WI38 (cell line): ENCODE data around the gene REV1.

Experiments used
- H3K4me3 ChIP-seq: 2 replicates; pipeline ENCODE4 v1.5.1; 2011; ENCODE audit warnings: low read depth, mild to moderate bottlenecking, control low read depth, low read length
- TF ChIP-seq, protein P1 (sequence below): IDR thresholded peaks from 2 replicates; pipeline ENCODE4 v1.5.1; 2012; ENCODE audit warnings: low read depth, mild to moderate bottlenecking, control low read depth, low read length

Gene REV1

DNA sequence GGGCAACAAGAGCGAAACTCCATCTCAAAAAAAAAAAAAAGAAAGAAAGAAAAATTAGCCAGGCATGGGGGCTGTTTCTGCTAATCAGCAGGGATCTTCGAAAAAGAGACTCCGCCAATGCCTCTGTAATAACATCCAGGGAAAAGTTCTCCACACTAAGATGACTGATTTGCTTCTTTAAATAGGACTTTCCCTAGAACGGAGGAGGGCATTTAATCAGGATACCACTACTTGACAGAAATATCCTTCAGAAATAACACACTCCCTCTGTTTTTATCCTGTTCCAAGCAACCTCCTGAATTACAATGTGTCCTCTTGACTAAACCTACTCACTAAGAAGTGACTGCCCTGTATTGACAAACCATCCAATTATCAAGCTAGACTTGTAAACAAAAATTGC lies 21.7 kb downstream of the REV1 start:
- TF ChIP-seq, protein P1, sequence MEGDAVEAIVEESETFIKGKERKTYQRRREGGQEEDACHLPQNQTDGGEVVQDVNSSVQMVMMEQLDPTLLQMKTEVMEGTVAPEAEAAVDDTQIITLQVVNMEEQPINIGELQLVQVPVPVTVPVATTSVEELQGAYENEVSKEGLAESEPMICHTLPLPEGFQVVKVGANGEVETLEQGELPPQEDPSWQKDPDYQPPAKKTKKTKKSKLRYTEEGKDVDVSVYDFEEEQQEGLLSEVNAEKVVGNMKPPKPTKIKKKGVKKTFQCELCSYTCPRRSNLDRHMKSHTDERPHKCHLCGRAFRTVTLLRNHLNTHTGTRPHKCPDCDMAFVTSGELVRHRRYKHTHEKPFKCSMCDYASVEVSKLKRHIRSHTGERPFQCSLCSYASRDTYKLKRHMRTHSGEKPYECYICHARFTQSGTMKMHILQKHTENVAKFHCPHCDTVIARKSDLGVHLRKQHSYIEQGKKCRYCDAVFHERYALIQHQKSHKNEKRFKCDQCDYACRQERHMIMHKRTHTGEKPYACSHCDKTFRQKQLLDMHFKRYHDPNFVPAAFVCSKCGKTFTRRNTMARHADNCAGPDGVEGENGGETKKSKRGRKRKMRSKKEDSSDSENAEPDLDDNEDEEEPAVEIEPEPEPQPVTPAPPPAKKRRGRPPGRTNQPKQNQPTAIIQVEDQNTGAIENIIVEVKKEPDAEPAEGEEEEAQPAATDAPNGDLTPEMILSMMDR, result no peak

DNA sequence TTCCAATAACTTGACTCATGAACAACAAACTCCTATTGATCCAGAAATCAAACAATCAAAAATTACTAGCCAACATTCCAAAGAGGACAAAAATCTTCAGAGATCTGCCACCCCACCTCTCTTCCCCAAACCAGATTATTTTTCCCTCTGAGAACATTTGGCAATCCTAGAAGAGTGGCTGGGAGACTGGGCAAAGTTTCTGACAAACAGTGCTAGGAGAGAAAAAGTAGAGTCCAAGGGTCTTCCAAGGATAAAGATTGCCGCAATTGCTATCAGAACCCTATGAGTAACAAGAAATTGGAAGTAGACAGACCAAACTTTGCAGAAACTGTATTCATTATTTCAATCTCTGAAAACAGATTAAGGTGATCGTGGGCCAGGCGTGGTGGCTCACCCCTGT lies 22.4 kb downstream of the REV1 start:
- no peak overlapping the region for H3K4me3 ChIP-seq
- TF ChIP-seq, protein P1, result no peak

More for the DNA sequence above, 21.7 kb downstream of the REV1 start:
- no peak overlapping the region for H3K4me3 ChIP-seq

DNA sequence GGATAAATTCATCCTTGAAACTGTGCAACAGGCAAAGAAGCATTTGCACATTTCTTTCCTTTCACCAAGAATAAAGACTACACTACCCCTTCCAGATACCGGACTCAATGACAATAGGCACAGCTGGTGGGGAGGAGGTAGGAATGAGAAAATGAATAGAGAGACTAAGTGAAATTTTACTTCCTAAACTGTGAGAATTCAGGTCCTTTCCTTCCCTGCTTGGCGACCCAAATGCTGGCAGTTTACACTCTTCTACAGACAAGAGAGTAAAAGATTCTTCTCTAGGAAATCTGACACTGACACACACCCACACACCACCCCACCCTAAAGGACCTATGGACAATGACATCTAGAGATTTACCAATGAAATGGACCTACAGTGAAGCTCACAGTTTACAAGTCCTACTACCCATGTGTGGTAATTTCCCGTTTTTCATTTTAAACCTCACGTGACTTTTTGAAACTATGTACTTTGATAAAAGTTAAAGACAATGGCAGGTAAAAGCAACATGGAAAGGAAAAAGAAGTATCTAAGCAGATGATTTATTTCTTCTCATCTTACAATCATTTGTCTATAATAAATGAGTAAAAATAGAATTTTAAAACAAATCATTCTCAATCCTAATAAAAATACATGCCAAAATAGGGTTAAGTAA lies 27.9 kb downstream of the REV1 start:
- TF ChIP-seq, protein P1, result no peak
- no peak overlapping the region for H3K4me3 ChIP-seq

DNA sequence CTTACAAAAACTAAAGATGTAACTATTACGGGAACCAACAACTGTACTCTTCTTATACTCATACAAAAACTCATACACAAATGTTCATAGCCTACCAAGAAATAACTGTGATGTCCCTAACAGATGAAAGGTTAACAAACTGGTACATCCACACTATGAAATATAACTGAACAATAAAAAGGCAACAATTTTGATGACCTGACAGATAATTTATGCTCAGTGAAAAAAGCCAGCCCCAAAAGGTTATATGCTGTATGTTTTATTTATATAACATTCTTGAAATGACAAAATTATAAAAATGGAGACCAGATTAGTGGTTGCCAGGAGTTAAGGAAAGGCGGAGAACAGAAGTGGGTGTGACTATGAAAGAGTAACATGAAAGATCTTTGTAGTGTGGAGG lies 31.3 kb downstream of the REV1 start:
- H3K4me3 ChIP-seq, result no peak overlapping the region
- TF ChIP-seq, protein P1, result no peak

DNA sequence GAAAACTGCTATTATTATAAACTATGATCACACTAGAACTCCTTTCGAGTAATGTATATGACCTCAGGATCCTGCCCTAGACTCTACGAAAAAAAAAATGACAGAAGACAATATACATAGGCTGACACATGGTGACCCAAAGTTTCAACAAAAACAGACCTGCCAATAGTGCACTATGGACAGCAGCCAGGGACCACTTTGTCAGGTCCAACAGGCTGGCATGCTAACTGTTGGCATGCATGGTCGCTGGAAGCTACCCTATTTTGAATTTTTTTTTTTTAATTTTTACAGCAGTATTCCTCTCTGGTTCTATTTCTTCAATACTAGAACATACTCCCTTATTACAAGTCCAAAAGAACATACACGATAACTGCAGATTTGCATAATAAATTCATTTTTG lies 38.1 kb downstream of the REV1 start:
- no peak overlapping the region for H3K4me3 ChIP-seq
- TF ChIP-seq, protein P1, result no peak

DNA sequence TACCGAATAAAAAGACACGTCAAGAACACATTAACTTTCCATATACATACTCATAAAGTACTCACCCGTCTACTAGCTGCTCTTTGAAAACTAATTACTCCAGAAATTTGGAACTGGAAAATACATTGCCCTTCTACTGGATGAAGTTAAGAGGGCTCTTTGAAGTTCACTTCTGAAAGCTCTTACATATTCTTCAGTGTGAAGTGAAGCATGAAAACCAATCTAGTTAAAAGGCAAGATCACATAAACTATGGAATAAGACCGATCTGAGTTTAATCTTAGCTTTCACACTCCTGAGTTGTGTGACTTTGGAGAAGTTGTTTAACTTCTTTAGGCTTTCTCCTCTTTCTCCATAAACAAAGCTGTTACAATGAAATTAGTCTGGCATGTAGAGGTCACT lies 38.5 kb downstream of the REV1 start:
- TF ChIP-seq, protein P1, result no peak
- no peak overlapping the region for H3K4me3 ChIP-seq

DNA sequence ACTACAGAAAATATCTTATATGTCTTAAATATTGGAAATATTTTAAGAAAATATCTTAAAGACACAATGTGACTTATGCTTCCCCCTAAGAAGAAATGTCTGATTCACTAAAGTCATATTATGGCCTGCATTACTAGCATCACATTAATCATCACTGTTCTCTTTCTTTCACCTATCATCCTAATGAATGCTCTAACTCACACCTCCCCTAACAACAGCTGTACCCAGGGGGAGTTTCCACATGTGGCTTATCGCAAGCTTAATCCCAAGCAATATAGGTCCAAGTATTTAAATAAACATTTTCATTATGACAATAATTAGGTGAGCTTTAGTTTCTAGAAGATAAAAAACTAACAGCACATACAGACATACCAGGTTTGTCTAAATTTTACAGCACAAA lies 39.6 kb downstream of the REV1 start:
- TF ChIP-seq, protein P1, result no peak
- no peak overlapping the region for H3K4me3 ChIP-seq
